ENCODE data around the gene PRKCE.

The PRKCE gene

GRCh38 chr2:46032996-46033395 lies 381.5 kb downstream of the PRKCE start:
- Mint-ChIP-seq H3K4me3 (no peak overlapping the region), H3K9me3 (peaks cover 2% of the 10 kb centered on the region), H3K27ac (no peak overlapping the region), H3K36me3 (ENCODE audit: low read depth) (no peaks in the 10 kb centered on the region), H3K27me3 (ENCODE audit: low read depth) (peaks cover 4% of the 10 kb centered on the region), H3K4me1 (peaks cover 10% of the 10 kb centered on the region)
- no peak for TF ChIP-seq CTCF (IDR thresholded peaks at IDR 0.05; ENCODE audit: unreplicated experiment in 3 of 3)

- Mint-ChIP-seq H3K27ac (no peak overlapping the region), H3K36me3 (ENCODE audit: low read depth) (no peaks in the 10 kb centered on the region), H3K4me1 (peaks cover 10% of the 10 kb centered on the region), H3K4me3 (no peak overlapping the region), H3K27me3 (ENCODE audit: low read depth) (peaks cover 4% of the 10 kb centered on the region), H3K9me3 (peaks cover 2% of the 10 kb centered on the region)
- no peak for TF ChIP-seq CTCF (IDR thresholded peaks at IDR 0.05; ENCODE audit: unreplicated experiment in 3 of 3)
Measured at GRCh38 chr2:46034535-46034934, 383.1 kb downstream of the PRKCE start.

GRCh38 chr2:46036929-46037328 lies 385.5 kb downstream of the PRKCE start:
- Mint-ChIP-seq H3K27ac (no peak overlapping the region), H3K4me1 (peaks cover 21% of the 10 kb centered on the region), H3K36me3 (ENCODE audit: low read depth) (no peaks in the 10 kb centered on the region), H3K4me3 (no peak overlapping the region), H3K27me3 (ENCODE audit: low read depth) (peaks cover 4% of the 10 kb centered on the region), H3K9me3 (peaks cover 2% of the 10 kb centered on the region)
- no peak for TF ChIP-seq CTCF (IDR thresholded peaks at IDR 0.05; ENCODE audit: unreplicated experiment in 3 of 3)

GRCh38 chr2:46039543-46040303 lies 388.2 kb downstream of the PRKCE start:
- TF ChIP-seq CTCF (IDR thresholded peaks at IDR 0.05; ENCODE audit: unreplicated experiment in 3 of 3) = no peak
- Mint-ChIP-seq H3K27ac (peak overlapping the region; percentile 53 to 91 (median 81)), H3K9me3 (no peaks in the 10 kb centered on the region), H3K36me3 (ENCODE audit: low read depth) (no peaks in the 10 kb centered on the region), H3K4me1 (peaks cover 42% of the 10 kb centered on the region), H3K27me3 (ENCODE audit: low read depth) (no peaks in the 10 kb centered on the region), H3K4me3 (no peak overlapping the region)

- H3K9me3 Mint-ChIP-seq = no peaks in the 10 kb centered on the region
- H3K4me1 Mint-ChIP-seq = peaks cover 42% of the 10 kb centered on the region
- no peaks in the 10 kb centered on the region for H3K36me3 Mint-ChIP-seq (ENCODE audit: low read depth)
- TF ChIP-seq CTCF (IDR thresholded peaks at IDR 0.05; ENCODE audit: unreplicated experiment in 3 of 3) = no peak
- H3K4me3 Mint-ChIP-seq = no peak overlapping the region
- no peaks in the 10 kb centered on the region for H3K27me3 Mint-ChIP-seq (ENCODE audit: low read depth)
- H3K27ac Mint-ChIP-seq = peak overlapping the region; percentile 53 to 91 (median 81)
Measured at GRCh38 chr2:46040563-46041155, 389.2 kb downstream of the PRKCE start.

GRCh38 chr2:46041434-46041833 lies 390.0 kb downstream of the PRKCE start:
- no peaks in the 10 kb centered on the region for H3K36me3 Mint-ChIP-seq (ENCODE audit: low read depth)
- TF ChIP-seq CTCF (IDR thresholded peaks at IDR 0.05; ENCODE audit: unreplicated experiment in 3 of 3) = no peak
- H3K9me3 Mint-ChIP-seq = no peaks in the 10 kb centered on the region
- H3K27ac Mint-ChIP-seq = peak overlapping the region; percentile 53 to 91 (median 81)
- peaks cover 44% of the 10 kb centered on the region for H3K4me1 Mint-ChIP-seq
- H3K4me3 Mint-ChIP-seq = no peak overlapping the region
- H3K27me3 Mint-ChIP-seq (ENCODE audit: low read depth) = no peaks in the 10 kb centered on the region

Data from nephron (organoid).